HG03066 (cell line): Measurements from ENCODE around the gene CCDC170.
"Not testable (repeated sequence)": the region's sequence is repeated elsewhere in the genome, so short reads cannot be mapped to it uniquely, and the experiment has no call there.

Experiments
- ATAC-seq: cut with Tn5 transposase; IDR thresholded peaks from one replicate; pipeline ENCODE4 v1.9.1; 2021; ENCODE audit warnings: low read depth; ENCODE audit not compliant: unreplicated experiment

The CCDC170 gene, protein sequence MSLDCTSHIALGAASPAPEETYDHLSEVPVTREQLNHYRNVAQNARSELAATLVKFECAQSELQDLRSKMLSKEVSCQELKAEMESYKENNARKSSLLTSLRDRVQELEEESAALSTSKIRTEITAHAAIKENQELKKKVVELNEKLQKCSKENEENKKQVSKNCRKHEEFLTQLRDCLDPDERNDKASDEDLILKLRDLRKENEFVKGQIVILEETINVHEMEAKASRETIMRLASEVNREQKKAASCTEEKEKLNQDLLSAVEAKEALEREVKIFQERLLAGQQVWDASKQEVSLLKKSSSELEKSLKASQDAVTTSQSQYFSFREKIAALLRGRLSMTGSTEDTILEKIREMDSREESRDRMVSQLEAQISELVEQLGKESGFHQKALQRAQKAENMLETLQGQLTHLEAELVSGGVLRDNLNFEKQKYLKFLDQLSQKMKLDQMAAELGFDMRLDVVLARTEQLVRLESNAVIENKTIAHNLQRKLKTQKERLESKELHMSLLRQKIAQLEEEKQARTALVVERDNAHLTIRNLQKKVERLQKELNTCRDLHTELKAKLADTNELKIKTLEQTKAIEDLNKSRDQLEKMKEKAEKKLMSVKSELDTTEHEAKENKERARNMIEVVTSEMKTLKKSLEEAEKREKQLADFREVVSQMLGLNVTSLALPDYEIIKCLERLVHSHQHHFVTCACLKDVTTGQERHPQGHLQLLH

GRCh38 chr6:151493804-151494234 is at the start of gene CCDC170:
CCDC170 (plus strand) TSS chr6:151494017; CDS start chr6:151494129, 112 bp downstream.
- ATAC-seq, result no peak

DNA sequence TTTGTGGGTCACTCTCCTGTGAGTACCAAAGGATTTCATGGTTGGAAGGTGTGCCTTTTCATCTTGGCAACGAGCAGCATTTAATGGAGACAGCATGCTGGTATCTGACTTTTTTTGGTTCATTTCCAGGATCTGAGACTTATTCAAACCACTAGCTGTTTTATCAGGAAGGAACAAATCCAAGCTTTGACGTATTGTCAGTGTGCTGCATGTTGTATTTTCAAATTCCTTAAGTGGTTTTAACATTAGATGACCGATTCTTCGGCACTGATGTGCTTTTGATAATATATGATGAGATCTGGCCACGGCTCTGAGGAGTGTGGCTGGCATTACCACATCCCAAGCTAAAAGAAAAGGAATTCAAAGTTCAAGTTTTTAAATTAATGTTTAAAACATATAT is 48.3 kb upstream of the CCDC170 start:
- ATAC-seq, result no peak

- no peak for ATAC-seq
Measured at GRCh38 chr6:151447237-151447636, 46.6 kb upstream of the CCDC170 start.

DNA sequence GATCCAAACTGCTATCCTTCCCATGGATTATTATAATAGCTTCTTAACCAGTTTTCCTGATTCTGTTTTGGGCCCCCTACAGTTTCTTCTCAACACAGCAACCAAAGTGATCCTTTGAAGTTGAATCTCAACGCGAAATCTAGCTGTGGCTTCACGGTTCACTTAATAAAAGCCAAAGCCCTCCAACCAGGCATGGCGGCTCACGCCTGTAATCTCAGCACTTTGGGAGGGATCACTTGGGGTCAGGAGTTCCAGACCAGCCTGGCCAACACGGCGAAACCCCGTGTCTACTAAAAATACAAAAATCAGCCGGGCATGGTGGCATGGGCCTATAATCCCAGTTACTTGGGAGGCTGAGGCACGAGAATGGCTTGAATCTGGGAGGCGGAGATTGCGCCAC is 45.2 kb upstream of the CCDC170 start:
- no peak for ATAC-seq

GRCh38 chr6:151450928-151451327 is 42.9 kb upstream of the CCDC170 start:
- ATAC-seq, result not testable (repeated sequence)

DNA sequence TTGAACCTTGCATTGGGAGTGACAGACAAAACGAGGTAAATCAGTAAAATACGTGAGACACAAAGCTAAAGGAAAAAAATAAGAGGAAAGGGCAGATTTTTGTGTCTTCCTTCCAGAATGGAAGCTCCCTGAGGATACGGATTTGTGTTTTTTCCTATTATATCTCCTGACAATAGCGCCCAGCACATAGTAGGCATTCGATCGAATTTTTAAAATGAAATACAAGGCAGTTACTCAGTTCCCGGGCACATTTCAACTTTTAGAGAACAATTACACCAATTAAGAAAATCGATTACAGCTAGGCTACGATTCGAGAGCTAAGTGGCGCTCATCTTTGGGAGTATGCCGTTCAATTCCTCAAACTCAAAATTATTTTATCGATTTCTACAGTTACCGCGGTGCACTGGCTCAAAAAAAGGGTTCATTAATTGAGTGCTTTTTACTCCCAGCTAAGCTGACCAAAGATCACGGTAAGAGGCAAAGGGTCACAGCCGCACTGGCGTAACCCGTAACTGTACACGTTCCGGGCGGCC is 42.3 kb upstream of the CCDC170 start:
- ATAC-seq, result no peak

- peak; percentile 95 for ATAC-seq
Measured at GRCh38 chr6:151451950-151452749, 41.7 kb upstream of the CCDC170 start, which contains the start of gene RMND1. RMND1 (minus strand) TSS chr6:151452126; CDS start chr6:151445811, 6,315 bp downstream.

- no peak for ATAC-seq
Measured at GRCh38 chr6:151452750-151453427, 40.9 kb upstream of the CCDC170 start.

DNA sequence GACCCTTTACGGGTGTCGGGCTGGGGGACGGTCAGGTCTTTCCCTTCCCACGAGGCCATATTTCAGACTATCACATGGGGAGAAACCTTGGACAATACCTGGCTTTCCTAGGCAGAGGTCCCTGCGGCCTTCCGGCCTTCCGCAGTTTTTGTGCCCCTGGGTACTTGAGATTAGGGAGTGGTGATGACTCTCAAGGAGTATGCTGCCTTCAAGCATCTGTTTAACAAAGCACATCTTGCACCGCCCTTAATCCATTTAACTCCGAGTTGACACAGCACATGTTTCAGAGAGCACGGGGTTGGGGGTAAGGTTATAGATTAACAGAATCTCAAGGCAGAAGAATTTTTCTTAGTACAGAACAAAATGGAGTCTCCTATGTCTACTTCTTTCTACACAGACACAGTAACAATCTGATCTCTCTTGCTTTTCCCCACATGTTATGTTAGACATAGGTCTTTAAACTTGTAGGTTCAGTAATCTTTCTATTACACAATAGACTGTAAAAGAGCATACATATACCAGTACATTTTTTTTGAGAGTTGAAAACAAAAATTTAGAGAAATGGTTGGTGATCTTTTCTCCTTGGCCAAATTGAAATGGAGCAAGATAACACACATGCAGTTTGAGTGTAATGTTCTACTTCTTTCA is 37.9 kb upstream of the CCDC170 start:
- ATAC-seq, result not testable (repeated sequence)

DNA sequence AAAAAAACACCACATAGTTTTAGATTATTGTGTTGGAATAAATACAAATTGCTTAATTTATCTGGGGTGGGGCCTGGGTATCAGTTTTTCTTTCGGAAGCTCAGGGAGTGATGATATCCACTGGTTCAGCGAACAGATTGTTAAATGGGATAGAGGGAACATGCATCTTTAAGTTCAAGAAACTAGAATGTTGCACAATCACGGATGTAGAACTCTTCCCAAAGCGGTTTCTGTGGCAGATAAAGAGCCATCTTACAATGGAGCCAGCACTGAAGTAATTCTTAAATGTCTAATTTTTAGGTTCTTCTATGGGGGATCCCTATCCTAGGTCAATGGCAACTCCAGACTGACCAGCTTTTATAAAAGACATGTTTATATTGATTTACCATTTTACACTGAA is 32.1 kb upstream of the CCDC170 start:
- no peak for ATAC-seq

GRCh38 chr6:151464702-151465101 is 29.1 kb upstream of the CCDC170 start:
- no peak for ATAC-seq

- ATAC-seq, result peak; percentile 55
Measured at GRCh38 chr6:151475653-151476523, 17.9 kb upstream of the CCDC170 start.

DNA sequence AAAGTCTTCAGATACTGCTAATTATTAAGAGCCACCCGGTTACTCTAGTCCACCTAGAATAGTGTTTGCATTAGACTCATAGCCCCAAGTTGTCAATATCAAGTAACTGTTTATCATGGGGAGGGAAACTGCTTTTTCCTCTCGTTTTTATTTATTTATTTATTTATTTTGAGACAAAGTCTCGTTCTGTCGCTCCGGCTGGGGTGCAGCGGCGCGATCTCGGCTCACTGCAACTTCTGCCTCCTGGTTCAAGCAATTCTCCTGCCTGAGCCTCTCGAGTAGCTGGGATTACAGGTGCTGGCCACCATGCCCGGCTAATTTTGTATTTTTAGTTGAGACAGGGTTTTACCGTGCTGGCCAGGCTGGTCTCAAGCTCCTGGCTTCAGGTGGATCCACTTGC is 16.1 kb upstream of the CCDC170 start:
- no peak for ATAC-seq

GRCh38 chr6:151478670-151479069 is 15.1 kb upstream of the CCDC170 start:
- no peak for ATAC-seq

DNA sequence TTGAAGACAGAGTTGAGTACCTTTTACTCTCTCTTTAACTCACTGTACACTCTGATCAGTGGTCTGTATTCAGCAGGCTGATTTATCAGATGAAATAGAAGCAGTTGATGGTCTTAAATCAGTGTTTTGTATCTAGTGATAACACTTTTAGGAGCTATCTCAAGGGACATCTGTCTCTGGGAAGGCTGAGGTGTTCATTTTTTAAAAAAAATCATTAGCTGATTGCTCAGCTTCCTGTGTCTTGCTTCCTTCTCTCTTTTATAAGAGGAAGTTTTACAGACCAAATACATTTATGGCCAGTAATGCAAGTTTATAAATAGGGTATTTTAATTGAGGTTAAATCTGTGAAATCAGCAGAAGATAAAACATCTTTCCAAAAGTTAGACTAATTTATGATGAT is 12.0 kb upstream of the CCDC170 start:
- no peak for ATAC-seq

DNA sequence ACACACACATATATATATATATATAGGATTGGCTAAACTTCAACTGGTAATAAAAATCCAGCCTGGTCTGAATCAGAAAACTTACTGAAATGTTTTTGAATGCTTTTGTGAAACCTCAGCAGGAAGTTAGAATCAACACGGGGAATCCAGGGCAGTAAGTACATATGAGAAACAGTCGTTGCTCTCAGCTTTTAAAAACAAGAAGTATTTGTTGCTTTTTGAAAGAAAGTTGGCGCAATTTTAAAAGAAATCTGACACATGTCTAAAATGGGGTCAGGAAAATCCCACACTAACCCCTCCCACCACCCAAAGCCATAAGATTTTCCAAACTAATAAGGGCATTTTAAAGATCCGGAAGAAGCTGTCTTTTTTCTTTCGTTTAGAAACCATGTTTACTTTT is 11.5 kb upstream of the CCDC170 start:
- ATAC-seq, result no peak

DNA sequence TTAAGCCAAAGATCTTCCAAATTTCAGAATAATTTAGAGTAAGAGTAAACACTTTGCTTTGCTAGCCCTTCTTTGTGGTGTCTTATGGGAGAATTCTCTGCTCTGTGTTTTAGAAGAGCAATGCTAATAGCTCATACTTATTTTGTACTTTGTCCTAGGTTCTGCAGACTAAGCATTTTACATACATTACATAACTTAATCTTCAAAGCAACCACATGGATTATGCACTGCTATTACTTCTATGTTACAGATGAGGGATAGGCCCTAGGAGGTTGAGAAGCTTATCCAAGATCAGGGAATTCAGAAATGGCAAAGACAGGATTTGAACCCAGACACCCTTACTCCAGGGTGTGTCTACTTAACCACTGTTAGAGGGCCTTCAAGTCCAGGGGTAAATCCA is 9.8 kb upstream of the CCDC170 start:
- ATAC-seq, result no peak

GRCh38 chr6:151488226-151488625 is 5.6 kb upstream of the CCDC170 start:
- no peak for ATAC-seq

DNA sequence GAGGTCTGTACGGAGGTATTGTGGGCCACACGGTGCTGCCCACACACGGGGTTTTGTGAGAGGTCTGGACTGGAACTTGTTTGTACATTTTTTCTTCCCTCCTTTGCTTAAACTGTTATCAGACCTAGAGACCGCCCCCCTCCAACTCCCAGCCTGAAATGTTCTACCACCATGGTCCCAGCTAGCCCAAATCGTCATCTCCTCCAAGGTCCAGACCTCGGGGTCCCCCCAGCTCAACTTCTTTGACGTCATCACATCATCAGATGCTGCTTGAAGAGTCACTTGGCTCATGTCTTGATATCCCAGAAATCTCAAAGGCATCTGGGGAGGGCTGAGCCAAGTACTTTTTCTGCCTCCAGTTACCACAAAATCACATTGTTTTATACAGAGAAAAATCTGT is 2.8 kb upstream of the CCDC170 start:
- no peak for ATAC-seq
